HG02852 (cell line): ENCODE measurements around the gene KCNT1.

Experiments used
- ATAC-seq: cut with Tn5 transposase; IDR thresholded peaks from one replicate; pipeline ENCODE4 v1.9.1; 2021; ENCODE audit warnings: mild to moderate bottlenecking, moderate library complexity; ENCODE audit not compliant: unreplicated experiment

KCNT1 gene

DNA sequence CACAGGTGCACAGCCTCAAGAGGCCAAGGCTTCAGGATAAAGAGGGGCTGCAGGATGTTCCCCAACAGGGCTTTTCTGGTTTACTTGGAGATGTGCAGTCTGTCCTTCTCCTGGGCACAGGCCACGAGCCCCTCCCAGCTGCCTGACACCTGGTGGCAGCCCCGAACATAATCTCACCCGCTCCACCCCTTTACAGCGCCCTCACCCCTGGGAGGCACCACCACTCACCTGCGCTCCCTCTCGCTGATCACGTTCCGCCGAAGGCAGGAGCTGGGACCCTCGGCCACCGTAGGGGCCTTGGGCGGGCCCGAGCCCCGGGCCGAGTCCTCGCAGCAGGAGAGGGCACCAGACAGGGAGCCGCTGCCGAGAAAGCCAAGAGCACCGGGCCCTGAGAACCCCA lies 3.2 kb upstream of the KCNT1 start:
- no peak for ATAC-seq

DNA sequence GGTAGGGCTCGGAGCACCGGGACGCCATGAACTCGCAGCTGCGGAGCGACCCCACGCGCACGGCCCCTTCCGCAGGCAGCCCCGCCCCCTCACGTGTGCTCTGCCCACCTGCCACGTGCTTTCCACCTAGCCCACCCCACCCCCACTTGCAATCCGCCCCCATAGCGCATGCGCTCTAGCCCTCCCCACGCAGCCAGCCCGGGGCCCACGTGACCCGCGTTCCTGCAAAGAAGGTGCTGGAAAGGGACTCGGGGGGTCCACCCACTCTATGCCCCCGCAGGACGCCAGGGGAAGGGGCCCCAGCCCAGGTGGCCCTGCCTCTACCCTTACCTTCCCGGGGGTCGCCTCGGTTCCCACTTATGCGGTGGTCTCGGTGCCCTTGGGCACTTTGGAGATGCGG lies 2.5 kb upstream of the KCNT1 start, which contains the start of gene SOHLH1:
Gene SOHLH1 (minus strand): TSS at position 42 of the 400 bp plus-strand sequence. CDS start 14 bp downstream, at position 28.
- ATAC-seq = no peak

DNA sequence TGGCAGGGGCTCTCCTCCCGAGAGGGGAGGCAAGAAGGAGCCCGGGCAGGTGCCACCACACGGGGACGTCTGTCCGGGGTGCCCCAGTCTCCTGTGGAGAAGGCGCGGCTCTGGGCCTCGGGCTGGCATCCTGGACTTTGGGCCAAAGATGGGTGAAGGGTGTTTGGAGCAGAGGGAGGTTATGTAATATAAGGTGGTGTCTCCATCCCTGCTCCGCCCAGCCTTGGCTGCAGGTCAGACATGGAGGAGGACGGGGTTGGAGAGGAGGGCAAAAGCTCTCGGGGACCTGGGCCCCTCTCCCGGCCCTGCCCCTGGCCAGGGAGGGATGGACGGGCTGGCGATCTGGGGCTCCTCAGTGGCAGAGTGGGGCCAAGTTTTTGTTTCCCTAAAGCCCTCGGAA lies 1.5 kb upstream of the KCNT1 start:
- ATAC-seq = no peak

DNA sequence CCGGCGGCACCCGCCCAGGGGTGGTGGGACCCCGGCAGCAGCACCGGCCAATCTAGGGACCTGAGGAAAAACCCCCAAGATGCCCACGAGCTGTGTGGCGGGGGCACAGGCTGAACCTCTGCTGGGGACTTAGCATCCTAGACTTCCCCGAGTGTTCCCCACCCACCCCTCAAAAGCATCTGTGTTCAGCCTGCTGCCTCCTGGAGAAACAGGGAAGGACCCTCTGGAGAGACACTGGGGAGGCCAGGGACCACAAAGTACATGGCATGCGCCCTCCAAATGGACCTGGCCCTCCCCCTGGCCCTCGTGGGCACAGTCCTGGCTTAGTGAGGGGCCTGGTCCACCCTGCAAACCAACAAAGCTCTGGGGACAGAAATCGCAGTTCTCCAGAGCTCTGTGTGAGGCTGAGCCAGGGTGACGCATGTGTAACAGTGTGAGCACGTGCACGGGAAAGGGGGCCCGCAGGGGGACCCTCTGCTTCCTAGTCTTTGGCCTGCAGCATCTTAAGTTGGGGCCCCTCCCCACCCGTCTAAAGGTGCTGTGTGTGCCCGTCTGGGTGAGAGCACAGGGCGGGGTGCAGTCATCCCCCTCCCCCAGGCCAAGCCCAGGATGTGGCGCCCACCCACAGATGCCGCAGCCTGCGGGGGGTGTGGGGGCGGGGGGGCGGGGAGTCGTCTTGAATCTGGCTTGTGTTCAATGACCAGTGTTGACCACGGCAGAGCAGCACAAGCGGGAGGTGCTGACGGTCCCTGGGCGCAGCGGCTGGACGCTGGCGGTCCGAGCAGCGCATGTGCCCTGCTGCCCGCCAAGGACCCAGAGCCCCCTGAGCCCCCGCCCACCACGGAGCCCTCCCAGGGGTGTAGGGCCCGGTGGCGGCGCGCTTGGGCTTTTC lies 672 bp upstream of the KCNT1 start:
- ATAC-seq = no peak

DNA sequence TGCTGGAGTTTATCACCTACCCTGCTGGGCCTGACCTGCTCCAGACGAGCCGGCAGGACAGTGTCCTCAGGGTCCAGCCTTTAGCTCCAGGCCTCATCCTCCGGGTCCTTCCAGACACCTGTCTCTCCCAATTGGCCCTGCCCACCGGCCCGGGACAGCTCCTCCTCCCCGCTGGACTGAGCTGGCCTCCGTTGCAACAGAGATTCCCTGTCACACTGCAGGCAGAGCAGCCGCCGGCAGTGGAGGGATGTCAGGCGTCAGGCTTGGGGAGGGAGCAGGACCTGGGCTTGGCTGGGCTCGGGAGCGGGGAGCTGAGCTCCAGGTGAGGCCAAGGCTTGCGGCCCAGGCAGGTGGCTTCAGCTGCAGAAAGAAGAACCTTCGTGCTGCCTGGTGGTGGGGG lies 1.7 kb downstream of the KCNT1 start:
- no peak for ATAC-seq

DNA sequence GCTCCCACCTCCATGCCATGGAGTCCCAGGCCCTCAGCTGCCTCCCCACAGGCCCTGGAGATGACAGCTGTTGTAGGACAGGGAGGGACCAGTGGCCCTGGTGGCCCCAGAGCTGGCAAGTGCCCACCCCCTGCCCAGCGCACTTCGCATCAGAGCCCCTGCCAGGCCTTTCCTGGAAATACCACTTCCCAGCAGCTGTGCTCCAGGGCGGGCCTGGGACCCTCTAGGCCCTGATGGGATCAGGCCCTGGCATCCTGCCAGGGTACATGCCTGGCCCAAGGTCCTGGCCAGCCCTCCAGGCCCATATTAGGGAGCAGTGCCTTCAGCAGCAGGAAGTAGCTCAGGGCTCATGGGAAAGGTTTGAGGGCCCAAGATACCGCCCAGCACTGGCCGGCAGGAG lies 2.5 kb downstream of the KCNT1 start:
- no peak for ATAC-seq

DNA sequence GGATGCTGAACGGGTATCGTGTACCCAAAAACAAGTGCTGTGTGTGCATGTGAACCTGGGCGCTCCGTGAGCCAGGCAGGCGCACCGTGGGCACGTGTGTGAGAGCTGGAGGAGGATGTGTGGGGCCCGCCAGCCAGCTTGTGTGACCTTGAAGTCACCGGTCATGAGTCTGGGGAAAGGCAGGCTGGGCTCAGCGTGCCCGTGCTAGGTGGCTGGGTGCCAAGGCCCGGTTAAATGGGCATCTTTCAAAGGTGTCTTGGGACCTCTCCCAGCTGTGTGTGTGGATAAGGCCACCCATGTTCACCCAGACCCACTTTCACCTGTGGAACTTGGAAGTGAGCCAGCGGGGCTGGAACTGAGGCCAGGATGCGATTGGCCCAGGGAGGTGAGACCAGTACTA lies 3.4 kb downstream of the KCNT1 start:
- no peak for ATAC-seq

DNA sequence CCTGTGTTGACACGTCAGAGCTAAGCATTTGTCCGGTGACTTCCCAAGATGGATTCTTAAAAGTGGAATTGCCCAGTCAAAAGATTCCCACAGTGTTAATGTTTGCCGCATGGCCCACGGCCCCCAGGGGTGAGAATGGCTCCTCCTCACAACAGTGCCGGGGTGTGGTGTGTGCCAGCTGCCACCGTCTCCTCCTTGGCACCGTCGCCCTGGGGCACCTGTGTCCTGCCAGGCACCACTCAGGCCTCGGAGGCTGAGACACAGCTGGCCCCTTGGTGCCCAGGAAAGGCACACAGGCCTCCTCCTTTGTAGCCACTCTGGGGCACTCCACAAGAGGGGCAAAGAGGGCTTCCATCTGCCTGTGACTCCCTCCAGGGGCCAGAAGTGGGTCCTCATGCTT lies 4.3 kb downstream of the KCNT1 start:
- no peak for ATAC-seq

DNA sequence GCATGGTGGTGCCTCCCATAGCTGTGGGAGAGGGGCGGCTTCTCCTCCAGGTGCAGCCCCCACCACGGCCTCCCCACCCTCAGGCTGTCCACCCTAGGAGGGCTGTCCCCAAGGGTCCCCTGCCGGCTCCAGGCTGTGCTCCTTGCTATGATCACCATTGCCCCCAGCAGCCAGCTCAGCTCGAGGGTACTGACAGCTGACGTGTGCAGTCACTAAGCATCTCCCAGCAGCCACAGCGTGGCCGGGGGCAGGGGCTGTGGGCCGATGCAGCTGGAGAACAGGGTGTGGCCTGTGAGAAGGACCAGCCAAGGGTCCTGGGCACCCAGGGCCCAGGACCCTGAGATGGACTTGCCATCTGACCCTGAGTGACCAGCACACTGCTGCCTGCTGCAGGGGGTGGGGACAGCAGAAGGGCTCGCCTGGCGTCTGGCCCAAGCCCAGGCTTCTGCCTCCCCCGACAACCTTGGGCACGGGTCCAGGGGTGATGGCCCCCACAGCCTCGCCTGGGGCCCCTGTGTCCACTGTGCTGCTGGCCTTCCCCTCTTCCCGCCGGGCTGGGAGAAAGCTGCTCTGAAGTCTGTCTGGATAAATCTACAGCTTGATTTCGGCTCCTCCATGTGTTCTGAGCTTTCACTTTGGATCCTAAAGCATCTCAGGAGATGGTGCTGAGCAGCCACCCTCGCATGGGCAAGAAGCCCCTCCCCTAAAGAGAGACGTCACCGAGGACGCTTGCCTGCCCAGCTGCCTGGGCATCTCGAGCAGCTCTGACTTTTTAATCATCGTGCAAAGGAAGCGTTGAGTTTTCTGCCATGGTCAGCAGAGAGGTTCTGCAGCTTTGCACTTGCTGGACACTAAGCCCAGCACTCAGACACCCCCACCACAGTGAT lies 5.5 kb downstream of the KCNT1 start:
- no peak for ATAC-seq

DNA sequence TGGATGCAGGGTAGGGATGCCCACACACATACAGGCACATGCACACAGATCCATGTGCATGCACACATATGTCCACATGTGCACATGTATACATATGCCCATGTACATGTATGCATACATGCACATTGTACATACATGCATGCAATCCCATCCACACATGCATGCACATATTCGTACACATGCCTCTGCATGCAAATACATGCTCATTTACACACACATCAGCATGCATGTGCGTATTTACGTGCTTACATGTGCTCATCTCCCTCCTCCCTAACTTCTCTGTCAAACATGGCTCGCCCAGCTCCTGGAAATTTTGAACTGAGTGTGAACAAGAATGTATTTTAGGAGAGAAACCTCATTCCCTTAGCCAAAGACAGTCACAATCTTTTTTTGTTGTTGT lies 6.2 kb downstream of the KCNT1 start:
- no peak for ATAC-seq

DNA sequence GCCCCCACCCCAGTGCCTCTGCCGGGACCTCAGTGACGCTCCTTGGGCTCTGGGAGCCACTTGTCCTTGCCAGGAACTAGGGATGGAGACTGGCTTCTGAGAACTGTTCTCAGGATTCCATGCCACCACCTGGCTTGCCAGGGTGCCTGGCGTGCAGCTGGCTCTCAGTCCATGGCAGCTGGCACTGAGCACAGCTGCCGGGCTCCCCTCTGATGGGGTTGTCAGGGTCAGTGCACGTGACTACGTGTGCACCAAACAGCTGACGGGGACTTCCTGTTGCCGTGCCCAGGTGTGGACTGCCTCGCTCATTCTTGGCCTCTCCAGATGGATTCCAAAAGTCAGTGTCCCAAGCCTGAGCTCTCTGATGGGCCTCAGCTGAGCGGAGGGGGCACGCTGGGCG lies 9.4 kb downstream of the KCNT1 start:
- ATAC-seq = no peak

DNA sequence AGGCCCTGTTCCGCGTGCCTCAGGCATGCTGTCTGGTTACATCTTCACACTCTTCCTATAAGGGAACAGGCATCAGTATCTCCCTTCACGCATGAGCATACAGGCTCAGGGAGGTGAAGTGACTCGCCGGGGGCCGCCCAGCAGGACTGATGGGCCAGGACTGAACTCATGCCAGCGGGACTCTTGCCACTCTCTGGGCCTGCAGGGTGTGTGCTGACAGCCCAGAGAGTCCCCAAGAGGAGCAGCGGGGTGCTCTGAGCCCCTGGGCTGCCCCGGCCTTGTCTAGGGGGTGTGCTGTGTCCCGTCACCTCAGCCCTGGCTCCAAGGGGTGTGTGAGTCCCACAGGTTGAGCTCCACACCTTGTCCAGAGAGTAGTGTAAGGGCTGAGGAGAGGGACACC lies 9.9 kb downstream of the KCNT1 start:
- no peak for ATAC-seq

DNA sequence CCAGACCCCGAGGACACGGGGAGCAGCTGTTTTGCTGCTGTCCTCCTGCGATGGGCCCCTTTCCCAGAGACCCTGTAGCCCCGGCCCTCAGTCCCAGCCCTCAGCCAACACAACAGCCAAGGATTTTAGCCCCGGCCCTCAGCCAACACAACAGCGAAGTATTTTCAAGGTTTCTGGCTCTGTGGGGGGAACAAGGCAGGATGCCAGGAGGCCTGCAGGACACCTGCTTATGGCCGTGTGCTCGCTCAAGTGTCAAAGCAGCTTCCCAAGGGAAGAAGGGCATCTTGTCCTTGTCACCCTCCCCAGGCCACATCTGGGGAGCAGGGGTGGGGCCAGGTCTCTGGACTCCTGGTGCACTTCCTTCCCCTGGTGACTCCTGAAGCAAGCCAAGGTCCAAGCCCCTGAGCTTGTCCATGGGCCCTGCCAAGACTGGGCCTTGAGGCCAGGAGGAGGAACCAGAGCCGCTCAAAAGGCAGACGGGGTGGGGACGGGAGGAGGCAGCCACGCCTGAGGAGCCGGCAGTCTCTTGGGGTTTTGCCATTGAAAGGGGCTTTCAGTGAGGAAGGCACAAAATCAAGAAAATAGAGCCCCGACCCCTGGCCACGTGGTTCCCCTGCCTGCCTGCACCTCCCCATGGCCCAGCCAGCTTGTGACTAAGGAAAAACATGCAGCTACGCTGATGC lies 10.8 kb downstream of the KCNT1 start:
- ATAC-seq = no peak

DNA sequence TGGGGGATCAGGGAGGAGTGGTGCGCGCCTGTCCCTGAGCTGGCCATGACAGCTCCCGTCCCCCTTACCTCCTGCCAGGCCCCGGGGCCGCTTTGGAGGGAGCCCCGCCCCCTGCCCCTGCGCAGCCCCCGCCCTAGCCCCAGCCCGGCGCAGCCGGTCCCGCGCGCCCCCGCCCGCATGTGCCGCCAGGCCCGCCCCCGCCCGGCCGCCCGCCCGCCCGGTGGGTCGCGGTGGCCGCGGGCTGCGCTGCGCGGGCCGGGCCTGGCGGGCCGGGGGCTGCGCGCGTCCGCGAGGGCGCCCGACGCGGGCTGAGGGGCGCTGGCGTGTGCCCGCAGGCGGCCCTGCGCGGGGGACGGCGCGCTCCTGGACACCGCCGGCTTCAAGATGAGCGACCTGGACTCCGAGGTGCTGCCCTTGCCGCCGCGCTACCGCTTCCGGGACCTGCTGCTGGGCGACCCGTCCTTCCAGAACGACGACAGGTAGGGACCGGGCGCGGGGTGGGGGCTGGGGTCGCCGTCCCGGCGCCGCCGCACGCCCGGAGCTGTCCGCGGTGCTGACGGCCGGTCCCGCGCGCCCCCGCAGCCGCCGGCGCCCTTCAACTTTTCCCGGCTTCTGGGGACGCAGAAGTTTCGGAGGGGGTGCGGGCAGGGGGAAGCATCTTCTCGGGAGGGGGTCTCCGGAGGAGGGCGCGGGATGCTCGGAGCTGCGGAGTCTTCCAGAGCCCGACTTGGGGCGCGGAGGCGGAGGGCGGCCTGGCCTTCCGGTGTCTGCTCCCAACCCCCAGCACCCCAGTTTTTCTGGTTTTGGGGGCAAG lies 12.5 kb downstream of the KCNT1 start:
- ATAC-seq = no peak

DNA sequence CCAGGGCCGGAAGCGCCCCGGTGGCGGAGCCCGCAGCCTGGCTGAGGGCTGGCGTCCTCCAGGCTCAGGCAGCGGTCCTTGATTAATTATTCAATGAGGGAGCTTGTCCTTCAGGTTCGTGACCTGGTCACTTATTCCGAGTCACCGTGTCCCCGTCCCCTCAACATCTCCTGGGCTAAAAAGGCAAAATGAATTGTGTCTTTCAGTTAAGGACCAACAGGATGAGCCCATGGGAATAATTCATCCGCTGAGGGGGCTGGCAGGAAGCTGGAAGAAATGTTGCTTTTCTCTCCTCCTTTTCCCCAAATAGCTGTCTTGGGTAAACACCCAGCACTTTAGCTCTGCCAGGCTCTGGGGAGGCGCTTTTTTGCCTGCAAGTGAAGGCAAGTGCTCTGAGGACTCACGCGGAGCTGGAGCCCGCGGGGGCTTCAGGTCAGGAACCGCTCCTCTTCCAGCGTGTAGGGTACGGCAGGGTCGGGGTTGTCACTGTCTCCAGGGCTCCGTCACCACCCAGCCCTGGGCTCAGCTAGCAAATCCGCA lies 13.1 kb downstream of the KCNT1 start:
- no peak for ATAC-seq

DNA sequence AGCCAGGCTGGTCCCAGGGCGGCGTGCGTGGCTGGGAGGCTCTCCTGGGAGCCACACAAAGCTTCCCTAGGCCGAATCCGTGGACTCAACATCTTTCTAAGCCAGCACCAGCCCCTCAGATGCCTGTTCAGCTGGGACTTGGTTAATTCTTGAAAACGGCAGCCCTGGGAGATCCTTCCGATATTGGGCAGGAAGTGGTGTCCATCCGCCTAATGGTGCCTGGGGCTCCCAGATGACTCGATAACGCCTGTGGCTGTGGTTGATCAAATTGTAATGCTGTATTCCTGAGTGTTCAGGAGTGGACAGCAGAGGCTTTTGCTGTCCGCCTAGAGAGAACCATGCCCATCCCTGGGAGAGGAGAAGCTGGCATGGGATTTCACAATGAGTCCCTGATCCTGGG lies 14.1 kb downstream of the KCNT1 start:
- no peak for ATAC-seq

DNA sequence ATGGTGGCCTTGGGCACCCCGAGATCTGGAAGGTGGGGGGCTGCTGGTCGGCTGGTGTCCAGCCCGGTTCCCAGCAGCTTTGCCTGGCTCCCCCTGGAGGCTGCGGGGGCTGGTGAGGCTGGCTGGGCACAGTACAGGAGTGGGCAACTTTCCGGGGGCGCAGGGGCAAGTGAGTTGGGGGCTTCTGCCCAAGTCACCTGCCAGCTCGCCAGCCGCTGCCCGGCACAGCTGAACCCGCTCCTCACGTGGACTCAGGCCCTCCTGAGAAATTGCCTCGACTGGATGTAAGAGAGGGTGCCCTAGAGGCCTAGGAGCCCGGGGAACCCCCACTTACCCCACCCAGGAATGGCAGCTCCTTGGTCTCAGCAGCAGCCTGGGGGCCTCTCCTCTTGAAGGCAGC lies 15.4 kb downstream of the KCNT1 start:
- ATAC-seq = no peak

DNA sequence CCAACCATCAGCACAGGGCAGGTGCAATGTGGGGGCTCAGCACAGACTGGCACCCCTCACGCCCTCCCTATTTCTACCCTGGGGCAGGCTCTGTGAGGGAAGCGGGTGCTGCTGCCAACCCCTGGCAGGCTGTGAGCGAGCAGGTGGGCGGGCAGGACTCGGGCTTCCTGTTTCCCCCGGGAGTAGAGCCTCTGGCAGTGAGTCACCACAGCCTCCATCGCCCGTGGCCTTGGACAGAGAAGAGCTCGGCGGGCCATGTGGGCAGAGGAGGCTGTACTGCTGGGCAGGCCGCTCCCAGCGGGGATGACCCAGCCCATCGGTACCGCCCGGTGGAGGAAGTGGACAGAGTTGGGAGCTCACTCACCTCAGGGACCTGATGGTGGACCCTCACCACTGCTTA lies 16.6 kb downstream of the KCNT1 start:
- ATAC-seq = no peak

DNA sequence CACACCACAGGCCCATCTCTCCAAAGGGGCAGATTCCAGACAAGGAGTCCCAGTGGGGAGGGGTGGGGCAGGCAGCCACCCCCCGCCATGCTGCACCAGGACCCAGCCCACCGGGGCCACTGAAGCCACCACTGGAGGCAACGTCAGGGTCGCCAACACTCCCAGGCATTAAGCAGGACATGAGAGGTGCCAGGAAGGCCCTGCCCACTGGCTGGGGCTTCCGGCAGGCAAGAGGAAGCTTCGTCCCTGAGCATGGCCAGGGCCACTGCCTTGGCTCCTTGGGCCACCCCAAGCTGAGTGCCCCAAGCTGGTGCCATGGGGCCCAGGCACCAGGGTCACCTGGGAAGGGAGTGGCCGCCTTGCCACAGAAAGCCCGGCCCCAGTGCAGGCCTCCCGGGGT lies 17.5 kb downstream of the KCNT1 start:
- no peak for ATAC-seq

DNA sequence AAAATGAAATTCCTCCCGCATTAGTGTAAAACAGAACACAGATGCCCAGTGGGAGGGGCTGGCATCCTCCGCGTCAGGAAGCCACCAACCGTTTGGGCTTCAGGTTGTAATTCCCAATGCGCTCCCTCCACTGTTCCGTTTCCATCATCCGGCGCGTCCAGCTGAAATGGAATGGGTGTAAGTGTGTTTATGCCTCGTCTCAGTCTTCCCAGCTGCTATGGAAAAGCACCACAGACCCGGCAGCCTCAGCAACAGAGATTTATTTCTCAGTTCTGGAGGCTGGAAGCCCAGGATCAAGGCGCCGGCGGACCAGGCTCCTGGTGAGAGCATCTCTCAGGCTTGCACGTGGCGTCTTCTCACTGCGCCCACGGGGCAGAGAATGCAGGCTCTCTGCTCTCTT lies 20.4 kb downstream of the KCNT1 start:
- ATAC-seq = no peak
